ENCODE data around the gene TRUB2. TPM values are rescaled to one million over a fixed set of nuclear protein-coding genes. Genes with fewer than 3 reads are reported as not detected.

Gene TRUB2
- total RNA-seq, 1 experiment from 2014 or later, result 42.1 TPM

DNA sequence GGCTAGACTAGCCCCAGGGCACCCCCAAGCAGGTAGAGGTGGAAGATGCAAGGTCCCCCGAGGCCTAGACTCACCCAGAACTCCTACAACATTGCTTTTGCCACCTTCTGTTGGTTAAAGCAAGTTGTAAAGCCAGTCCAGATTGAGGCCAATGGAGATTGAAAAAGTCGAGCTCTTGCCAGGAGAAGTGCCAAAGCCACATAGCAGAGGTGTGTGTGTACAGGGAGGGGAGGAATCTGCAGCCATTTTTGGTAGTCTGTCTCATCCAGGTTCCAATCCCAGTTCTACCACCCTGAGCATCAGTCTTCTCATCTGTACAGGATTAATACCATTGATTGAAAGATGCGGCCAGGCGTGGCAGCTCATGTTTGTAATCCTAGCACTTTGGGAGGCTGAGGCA, 36.6 kb upstream of the TRUB2 start:
- Histone ChIP-seq H4K20me1 (ENCODE audit: insufficient read depth) (no peaks in the 10 kb centered on the region), H3K9ac (ENCODE audit: low read length) (no peak overlapping the region), H2AFZ (ENCODE audit: low read depth, low read length, poor library complexity, severe bottlenecking) (no peak overlapping the region), H3K36me3 (ENCODE audit: control insufficient read depth in 1 of 2, insufficient read depth in 2 of 2, low read length in 2 of 2) (peaks cover 0 to 9% of the 10 kb centered on the region in 2 experiments; a peak in 2 of 4 replicates), H3K9me2 (ENCODE audit: insufficient read depth) (no peaks in the 10 kb centered on the region), H3K4me2 (ENCODE audit: low read length) (no peak overlapping the region; the same call in 1 of the 2 replicates), H3K4me3 (replicated peaks in 1 of 2; ENCODE audit: low read depth in 1 of 2, low read length in 2 of 2) (no peak overlapping the region), H3K27me3 (ENCODE audit: insufficient read depth, low read length) (no peaks in the 10 kb centered on the region), H3K79me2 (ENCODE audit: insufficient read depth, low read length) (no peaks in the 10 kb centered on the region), H3K4me1 (ENCODE audit: control insufficient read depth in 1 of 2, insufficient read depth in 2 of 2, low read length in 2 of 2) (peaks cover 7 to 28% of the 10 kb centered on the region in 2 experiments; a peak in 3 of 4 replicates), H3K27ac (ENCODE audit: low read depth, low read length) (no peak overlapping the region), H3K9me3 (ENCODE audit: control insufficient read depth in 1 of 2, insufficient read depth in 1 of 2, low read depth in 1 of 2, low read length in 2 of 2) (no peaks in the 10 kb centered on the region)
- DNase-seq (ENCODE audit: low read depth, low spot score) (no peak), ATAC-seq (no peak)
- intact Hi-C loops (cut with micrococcal nuclease), result no loop called here
- CTCF ChIA-PET, result interaction anchor here (1.6 kb wide), 1 partner anchor 12 kb away, joined by 4 read pairs; the partner anchor contains the start of gene URM1
- TF ChIP-seq MAX (IDR thresholded peaks at IDR 0.05), result no peak
- TF ChIP-seq CBX3 (IDR thresholded peaks at IDR 0.05; ENCODE audit: low read depth), result no peak
- TF ChIP-seq ZFX (IDR thresholded peaks at IDR 0.05), result no peak
- TF ChIP-seq SP1 (IDR thresholded peaks at IDR 0.05; ENCODE audit: low read depth), result no peak
- TF ChIP-seq SIN3A (IDR thresholded peaks at IDR 0.05; ENCODE audit: low read depth), result no peak
- TF ChIP-seq, protein P1, sequence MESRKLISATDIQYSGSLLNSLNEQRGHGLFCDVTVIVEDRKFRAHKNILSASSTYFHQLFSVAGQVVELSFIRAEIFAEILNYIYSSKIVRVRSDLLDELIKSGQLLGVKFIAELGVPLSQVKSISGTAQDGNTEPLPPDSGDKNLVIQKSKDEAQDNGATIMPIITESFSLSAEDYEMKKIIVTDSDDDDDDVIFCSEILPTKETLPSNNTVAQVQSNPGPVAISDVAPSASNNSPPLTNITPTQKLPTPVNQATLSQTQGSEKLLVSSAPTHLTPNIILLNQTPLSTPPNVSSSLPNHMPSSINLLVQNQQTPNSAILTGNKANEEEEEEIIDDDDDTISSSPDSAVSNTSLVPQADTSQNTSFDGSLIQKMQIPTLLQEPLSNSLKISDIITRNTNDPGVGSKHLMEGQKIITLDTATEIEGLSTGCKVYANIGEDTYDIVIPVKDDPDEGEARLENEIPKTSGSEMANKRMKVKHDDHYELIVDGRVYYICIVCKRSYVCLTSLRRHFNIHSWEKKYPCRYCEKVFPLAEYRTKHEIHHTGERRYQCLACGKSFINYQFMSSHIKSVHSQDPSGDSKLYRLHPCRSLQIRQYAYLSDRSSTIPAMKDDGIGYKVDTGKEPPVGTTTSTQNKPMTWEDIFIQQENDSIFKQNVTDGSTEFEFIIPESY (IDR thresholded peaks at IDR 0.05; ENCODE audit: extremely low read depth, insufficient replicate concordance, low read length), result no peak
- TF ChIP-seq EZH2 (IDR thresholded peaks at IDR 0.05), result no peak
- TF ChIP-seq EGR1 (IDR thresholded peaks at IDR 0.05; ENCODE audit: low read depth), result no peak
- TF ChIP-seq JUND (IDR thresholded peaks at IDR 0.05), result no peak
- TF ChIP-seq, protein P2, sequence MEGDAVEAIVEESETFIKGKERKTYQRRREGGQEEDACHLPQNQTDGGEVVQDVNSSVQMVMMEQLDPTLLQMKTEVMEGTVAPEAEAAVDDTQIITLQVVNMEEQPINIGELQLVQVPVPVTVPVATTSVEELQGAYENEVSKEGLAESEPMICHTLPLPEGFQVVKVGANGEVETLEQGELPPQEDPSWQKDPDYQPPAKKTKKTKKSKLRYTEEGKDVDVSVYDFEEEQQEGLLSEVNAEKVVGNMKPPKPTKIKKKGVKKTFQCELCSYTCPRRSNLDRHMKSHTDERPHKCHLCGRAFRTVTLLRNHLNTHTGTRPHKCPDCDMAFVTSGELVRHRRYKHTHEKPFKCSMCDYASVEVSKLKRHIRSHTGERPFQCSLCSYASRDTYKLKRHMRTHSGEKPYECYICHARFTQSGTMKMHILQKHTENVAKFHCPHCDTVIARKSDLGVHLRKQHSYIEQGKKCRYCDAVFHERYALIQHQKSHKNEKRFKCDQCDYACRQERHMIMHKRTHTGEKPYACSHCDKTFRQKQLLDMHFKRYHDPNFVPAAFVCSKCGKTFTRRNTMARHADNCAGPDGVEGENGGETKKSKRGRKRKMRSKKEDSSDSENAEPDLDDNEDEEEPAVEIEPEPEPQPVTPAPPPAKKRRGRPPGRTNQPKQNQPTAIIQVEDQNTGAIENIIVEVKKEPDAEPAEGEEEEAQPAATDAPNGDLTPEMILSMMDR (IDR thresholded peaks at IDR 0.05 in 2 of 3, conservative IDR thresholded peaks at IDR 0.05 in 1 of 3; ENCODE audit: borderline replicate concordance in 1 of 3, insufficient read depth in 1 of 3, low read depth in 2 of 3, low read length in 2 of 3), result no peak
- TF ChIP-seq POLR2A (IDR thresholded peaks at IDR 0.05; ENCODE audit: borderline replicate concordance, extremely low read depth, insufficient read depth, insufficient read length), result no peak
- TF ChIP-seq TCF7L2 (IDR thresholded peaks at IDR 0.05; ENCODE audit: borderline replicate concordance, extremely low read depth, insufficient read depth, insufficient read length), result no peak
- TF ChIP-seq YY1 (IDR thresholded peaks at IDR 0.05; ENCODE audit: extremely low read depth, insufficient replicate concordance, low read depth, low read length), result no peak
- no peak for TF ChIP-seq POLR2AphosphoS5 (IDR thresholded peaks at IDR 0.05; ENCODE audit: low read depth, low read length)
- TF ChIP-seq FOSL1 (IDR thresholded peaks at IDR 0.05; ENCODE audit: low read depth), result no peak
- no peak for TF ChIP-seq ZNF274 (IDR thresholded peaks at IDR 0.05; ENCODE audit: low read depth, low read length)
- TF ChIP-seq ELF1 (IDR thresholded peaks at IDR 0.05; ENCODE audit: borderline replicate concordance, low read depth), result no peak
- TF ChIP-seq REST (IDR thresholded peaks at IDR 0.05; ENCODE audit: low read depth), result no peak
- BruUV-seq (replicated peaks), result no TSS peak
- POLR2A ChIA-PET, result no interaction called here
- RAD21 ChIA-PET (ENCODE audit: low non-redundant PET in 1 of 2, low total read pairs in 2 of 2, uncharacterized antibody in 2 of 2, unreplicated experiment in 2 of 2), result no interaction called here

Data from HCT116 (cell line).